ENCODE results near the gene RPA1.

The RPA1 gene

GRCh38 chr17:1931844-1932579 is 102.2 kb downstream of the RPA1 start:
- H3K4me3 ChIP-seq (ENCODE audit: low read length), result no peak overlapping the region
- TF ChIP-seq, protein P1, sequence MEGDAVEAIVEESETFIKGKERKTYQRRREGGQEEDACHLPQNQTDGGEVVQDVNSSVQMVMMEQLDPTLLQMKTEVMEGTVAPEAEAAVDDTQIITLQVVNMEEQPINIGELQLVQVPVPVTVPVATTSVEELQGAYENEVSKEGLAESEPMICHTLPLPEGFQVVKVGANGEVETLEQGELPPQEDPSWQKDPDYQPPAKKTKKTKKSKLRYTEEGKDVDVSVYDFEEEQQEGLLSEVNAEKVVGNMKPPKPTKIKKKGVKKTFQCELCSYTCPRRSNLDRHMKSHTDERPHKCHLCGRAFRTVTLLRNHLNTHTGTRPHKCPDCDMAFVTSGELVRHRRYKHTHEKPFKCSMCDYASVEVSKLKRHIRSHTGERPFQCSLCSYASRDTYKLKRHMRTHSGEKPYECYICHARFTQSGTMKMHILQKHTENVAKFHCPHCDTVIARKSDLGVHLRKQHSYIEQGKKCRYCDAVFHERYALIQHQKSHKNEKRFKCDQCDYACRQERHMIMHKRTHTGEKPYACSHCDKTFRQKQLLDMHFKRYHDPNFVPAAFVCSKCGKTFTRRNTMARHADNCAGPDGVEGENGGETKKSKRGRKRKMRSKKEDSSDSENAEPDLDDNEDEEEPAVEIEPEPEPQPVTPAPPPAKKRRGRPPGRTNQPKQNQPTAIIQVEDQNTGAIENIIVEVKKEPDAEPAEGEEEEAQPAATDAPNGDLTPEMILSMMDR (conservative IDR thresholded peaks at IDR 0.05; ENCODE audit: low read length), result no peak
- no peak for DNase-seq (ENCODE audit: low read depth)

GRCh38 chr17:1933875-1934715 is 104.3 kb downstream of the RPA1 start:
- H3K4me3 ChIP-seq (ENCODE audit: low read length), result no peak overlapping the region
- TF ChIP-seq, protein P1 (conservative IDR thresholded peaks at IDR 0.05; ENCODE audit: low read length), result no peak
- DNase-seq (ENCODE audit: low read depth), result no peak

- TF ChIP-seq, protein P1 (conservative IDR thresholded peaks at IDR 0.05; ENCODE audit: low read length), result no peak
- no peak for DNase-seq (ENCODE audit: low read depth)
- H3K4me3 ChIP-seq (ENCODE audit: low read length), result no peak overlapping the region
Measured at GRCh38 chr17:1934901-1935300, 105.1 kb downstream of the RPA1 start.

GRCh38 chr17:1936766-1937165 is 107.0 kb downstream of the RPA1 start:
- DNase-seq (ENCODE audit: low read depth), result no peak
- no peak overlapping the region for H3K4me3 ChIP-seq (ENCODE audit: low read length)
- TF ChIP-seq, protein P1 (conservative IDR thresholded peaks at IDR 0.05; ENCODE audit: low read length), result no peak

- H3K4me3 ChIP-seq (ENCODE audit: low read length), result no peak overlapping the region
- no peak for DNase-seq (ENCODE audit: low read depth)
- TF ChIP-seq, protein P1 (conservative IDR thresholded peaks at IDR 0.05; ENCODE audit: low read length), result no peak
Measured at GRCh38 chr17:1937461-1937860, 107.7 kb downstream of the RPA1 start.

DNA sequence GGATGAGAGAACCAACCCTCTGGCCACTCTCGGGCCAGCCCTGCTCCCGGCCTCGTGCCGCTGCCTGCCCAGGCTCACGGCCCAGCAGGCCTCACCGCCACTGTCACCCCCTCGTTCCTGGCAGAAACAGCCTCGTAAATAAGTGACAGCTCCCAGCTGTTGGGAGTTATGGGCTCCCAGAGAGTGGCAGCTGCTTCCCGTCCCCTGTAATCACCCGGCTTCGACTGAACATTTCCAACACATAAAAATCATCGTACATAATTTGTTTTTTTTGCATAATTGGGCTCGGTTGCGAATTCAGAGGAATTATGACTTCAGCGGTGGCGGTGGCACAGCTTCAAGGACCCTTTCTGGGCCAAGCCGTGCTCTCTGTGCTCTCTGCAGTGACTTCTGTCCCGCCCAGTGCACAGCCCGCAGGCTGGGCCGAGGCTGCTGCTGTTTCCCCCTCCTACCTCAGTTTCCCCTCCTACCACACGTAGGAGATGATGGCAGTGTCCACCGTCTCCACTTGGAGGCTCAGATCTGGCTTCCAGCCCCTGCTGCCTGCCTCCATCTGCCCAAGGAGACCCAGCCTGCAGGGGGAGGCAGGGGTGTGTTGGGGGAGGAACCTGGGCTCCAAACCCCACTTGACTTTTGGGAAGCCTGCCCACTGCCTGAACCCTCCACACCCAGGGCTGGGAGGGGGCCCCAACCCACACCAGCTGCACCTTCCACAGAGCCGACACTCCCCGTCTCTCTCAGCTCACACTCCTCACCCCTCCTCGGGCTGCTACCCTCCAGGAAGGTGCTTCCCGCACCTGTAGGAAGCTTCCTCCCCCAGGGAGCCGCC is 110.4 kb downstream of the RPA1 start:
- DNase-seq (ENCODE audit: low read depth), result no peak
- TF ChIP-seq, protein P1 (conservative IDR thresholded peaks at IDR 0.05; ENCODE audit: low read length), result no peak
- no peak overlapping the region for H3K4me3 ChIP-seq (ENCODE audit: low read length)
